Bronchial epithelial cell (primary cell): ENCODE measurements around the gene HIRA. TPM values are rescaled to one million over a fixed set of nuclear protein-coding genes. Genes with fewer than 3 reads are reported as not detected.
"Not testable (repeated sequence)": the region's sequence is repeated elsewhere in the genome, so short reads cannot be mapped to it uniquely, and the experiment has no call there.

Experiments used
- DNase-seq: peaks from one replicate; pipeline ENCODE4 v3.0.0-alpha.2; 2010; ENCODE audit warnings: low read depth
- FAIRE-seq: peaks from 2 replicates; lab custom pipeline; 2011; peaks lifted over from hg19 to GRCh38; lab: Jason Lieb, UNC
- H3K27me3 ChIP-seq: 2 replicates; pipeline ENCODE4 v1.5.1; 2011; ENCODE audit warnings: low read length; ENCODE audit not compliant: control insufficient read depth, insufficient read depth
- H3K36me3 ChIP-seq: 2 replicates; pipeline ENCODE4 v1.5.1; 2011; ENCODE audit warnings: low read length; ENCODE audit not compliant: control insufficient read depth, insufficient read depth
- H3K4me3 ChIP-seq: 2 replicates; pipeline ENCODE4 v1.5.1; 2011; ENCODE audit warnings: mild to moderate bottlenecking, low read depth, low read length, control low read depth
- CTCF ChIP-seq: IDR thresholded peaks from 2 replicates; pipeline ENCODE4 v1.5.1; 2011; ENCODE audit warnings: mild to moderate bottlenecking, moderate library complexity, low read length, control low read depth, inconsistent platforms; ENCODE audit not compliant: insufficient read depth, severe bottlenecking
- total RNA-seq: library from RNA; depleted of rRNA; stranded (reverse); fragments of >200 nt; gene quantifications from 2 replicates; pipeline ENCODE4 v1.2.1, GENCODE V29; 2014

Gene HIRA
- total RNA-seq, 1 donor from 2014 or later, result 22.4 TPM

GRCh38 chr22:19371893-19372292, 59.6 kb downstream of the HIRA start:
- H3K27me3 ChIP-seq, result no peaks in the 10 kb centered on the region
- peaks cover 30% of the 10 kb centered on the region for H3K36me3 ChIP-seq
- H3K4me3 ChIP-seq, result no peak overlapping the region
- FAIRE-seq, result no peak
- no peak for DNase-seq
- no peak for TF ChIP-seq CTCF

GRCh38 chr22:19368876-19369275, 62.7 kb downstream of the HIRA start:
- H3K36me3 ChIP-seq, result peaks cover 13% of the 10 kb centered on the region
- DNase-seq (no peak), FAIRE-seq (peak; percentile 40)
- H3K27me3 ChIP-seq, result no peaks in the 10 kb centered on the region
- TF ChIP-seq CTCF, result no peak
- H3K4me3 ChIP-seq, result no peak overlapping the region

DNA sequence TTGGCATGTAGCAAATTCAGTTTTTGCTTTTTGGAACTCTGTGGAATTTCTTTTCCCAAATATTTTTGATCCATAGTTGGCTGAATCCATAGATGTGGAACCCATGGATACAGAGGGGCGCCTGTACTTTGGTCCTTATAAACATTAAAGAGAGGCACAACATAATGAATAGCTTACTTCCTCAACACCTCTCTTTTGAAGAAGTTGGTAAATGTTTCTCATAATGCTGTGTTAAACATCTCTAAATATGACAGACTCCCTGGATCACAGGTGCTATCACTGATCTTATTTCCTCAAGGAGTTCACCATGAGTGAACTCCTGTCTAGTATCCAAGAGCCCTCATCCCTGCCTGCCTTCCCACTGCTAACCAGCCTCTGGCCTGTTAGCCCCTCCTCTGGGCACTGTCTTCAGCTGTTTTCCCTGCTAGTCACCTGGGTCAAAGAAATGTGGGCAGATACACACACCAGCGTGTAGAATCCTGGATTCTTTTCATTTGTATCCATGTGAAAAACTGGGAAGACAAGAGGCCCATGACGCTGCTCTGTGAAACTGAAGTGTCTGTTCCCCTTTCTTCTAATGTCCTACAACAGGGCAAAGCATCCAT, 63.7 kb downstream of the HIRA start:
- DNase-seq (no peak), FAIRE-seq (no peak)
- H3K36me3 ChIP-seq, result peaks cover 12% of the 10 kb centered on the region
- no peaks in the 10 kb centered on the region for H3K27me3 ChIP-seq
- TF ChIP-seq CTCF, result no peak
- H3K4me3 ChIP-seq, result no peak overlapping the region

DNA sequence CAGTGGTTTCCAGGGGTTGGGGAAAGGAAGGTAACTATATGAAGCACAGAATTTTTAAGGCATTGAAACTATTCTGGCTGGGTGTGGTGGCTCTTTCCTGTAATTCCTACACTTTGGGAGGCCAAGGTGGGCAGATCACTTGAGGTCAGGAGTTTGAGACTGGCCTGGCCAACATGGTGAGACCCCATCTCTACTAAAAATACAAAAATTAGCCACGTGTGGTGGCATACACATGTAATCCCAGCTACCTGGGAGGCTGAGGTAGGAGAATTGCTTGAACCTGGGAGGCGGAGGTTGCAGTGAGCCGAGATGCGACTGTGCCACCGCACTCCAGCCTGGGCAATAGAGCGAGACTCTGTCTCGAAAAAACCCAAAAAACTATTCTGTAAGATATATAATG, 68.0 kb downstream of the HIRA start:
- not testable (repeated sequence) for H3K4me3 ChIP-seq, DNase-seq, FAIRE-seq, H3K27me3 ChIP-seq
- H3K36me3 ChIP-seq, result peaks cover 22% of the 10 kb centered on the region

DNA sequence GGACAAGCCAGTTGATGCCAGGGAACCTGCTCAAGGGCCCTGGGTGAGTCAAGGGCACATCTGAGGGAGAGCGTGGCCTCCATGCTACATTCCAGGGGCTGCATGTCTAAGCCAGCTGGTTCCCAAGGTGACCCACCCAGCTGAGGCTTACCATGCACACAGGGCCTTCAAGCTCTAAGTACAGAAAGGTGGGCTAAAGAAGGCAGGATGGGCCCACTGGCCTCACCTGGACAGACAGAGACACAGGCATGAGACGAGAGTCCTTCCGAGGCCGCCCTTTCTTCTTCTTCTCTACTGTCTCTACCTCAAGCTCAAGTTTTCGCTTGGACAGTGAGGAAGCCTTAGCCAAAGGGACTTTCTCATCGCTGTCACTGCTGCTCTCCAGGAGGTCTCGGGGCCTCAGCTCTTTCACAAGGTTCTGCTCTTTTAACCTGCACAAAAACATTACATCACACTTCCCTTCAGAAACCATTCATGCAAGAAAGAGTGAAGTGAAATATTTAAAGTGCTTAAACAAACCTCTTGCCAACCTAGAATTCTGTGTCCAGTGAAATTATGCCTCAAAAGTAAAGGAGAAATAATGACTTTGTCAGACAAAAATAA, 69.9 kb downstream of the HIRA start:
- TF ChIP-seq CTCF, result no peak
- DNase-seq (no peak), FAIRE-seq (no peak)
- Histone ChIP-seq H3K27me3 (no peaks in the 10 kb centered on the region), H3K4me3 (no peak overlapping the region), H3K36me3 (peaks cover 24% of the 10 kb centered on the region)

GRCh38 chr22:19360862-19361261, 70.7 kb downstream of the HIRA start:
- no peak for TF ChIP-seq CTCF
- Histone ChIP-seq H3K4me3 (no peak overlapping the region), H3K36me3 (peaks cover 29% of the 10 kb centered on the region), H3K27me3 (no peaks in the 10 kb centered on the region)
- no peak for FAIRE-seq
- no peak for DNase-seq
